Islet precursor cell (in vitro differentiated cells): ENCODE measurements around the gene GPC6.
A peak's percentile ranks its signal among the peaks of the same experiment; 100 is the strongest.

Experiments used
- DNase-seq: peaks from one replicate; pipeline ENCODE4 v3.0.0-alpha.2; 2018

The GPC6 gene

GRCh38 chr13:93521307-93521706 lies 294.7 kb downstream of the GPC6 start:
- DNase-seq, result no peak

- DNase-seq, result no peak
Observed at GRCh38 chr13:93522501-93522900, 295.9 kb downstream of the GPC6 start.

GRCh38 chr13:93525087-93525486 lies 298.5 kb downstream of the GPC6 start:
- DNase-seq, result no peak

GRCh38 chr13:93527748-93528297 lies 301.2 kb downstream of the GPC6 start:
- DNase-seq, result no peak

GRCh38 chr13:93529961-93530360 lies 303.4 kb downstream of the GPC6 start:
- no peak for DNase-seq

GRCh38 chr13:93534181-93534700 lies 307.6 kb downstream of the GPC6 start:
- DNase-seq, result peak; percentile 55

- DNase-seq, result no peak
Observed at GRCh38 chr13:93535251-93535650, 308.6 kb downstream of the GPC6 start.

GRCh38 chr13:93539914-93540313 lies 313.3 kb downstream of the GPC6 start:
- DNase-seq, result no peak

- DNase-seq, result no peak
Observed at GRCh38 chr13:93547886-93548285, 321.3 kb downstream of the GPC6 start.

GRCh38 chr13:93549326-93550005 lies 322.9 kb downstream of the GPC6 start:
- no peak for DNase-seq

GRCh38 chr13:93550236-93550635 lies 323.6 kb downstream of the GPC6 start:
- DNase-seq, result no peak

GRCh38 chr13:93552596-93552995 lies 326.0 kb downstream of the GPC6 start:
- DNase-seq, result no peak

- DNase-seq, result no peak
Observed at GRCh38 chr13:93554514-93554913, 327.9 kb downstream of the GPC6 start.

- DNase-seq, result no peak
Observed at GRCh38 chr13:93558637-93559036, 332.0 kb downstream of the GPC6 start.

- no peak for DNase-seq
Observed at GRCh38 chr13:93559718-93560117, 333.1 kb downstream of the GPC6 start.

GRCh38 chr13:93561576-93562225 lies 335.1 kb downstream of the GPC6 start:
- DNase-seq, result no peak

GRCh38 chr13:93562676-93563075 lies 336.1 kb downstream of the GPC6 start:
- no peak for DNase-seq

GRCh38 chr13:93577105-93577504 lies 350.5 kb downstream of the GPC6 start:
- DNase-seq, result no peak

GRCh38 chr13:93589788-93590187 lies 363.2 kb downstream of the GPC6 start:
- no peak for DNase-seq

- peak; percentile 57 for DNase-seq
Observed at GRCh38 chr13:93603043-93603442, 376.4 kb downstream of the GPC6 start.

GRCh38 chr13:93614776-93615175 lies 388.2 kb downstream of the GPC6 start:
- DNase-seq, result no peak

GRCh38 chr13:93620181-93620765 lies 393.7 kb downstream of the GPC6 start:
- DNase-seq, result no peak

GRCh38 chr13:93621051-93621450 lies 394.4 kb downstream of the GPC6 start:
- DNase-seq, result no peak

- DNase-seq, result no peak
Observed at GRCh38 chr13:93621966-93622365, 395.4 kb downstream of the GPC6 start.
